ENCODE results near the gene RBCK1.

The RBCK1 gene

GRCh38 chr20:397432-398237 lies 10.5 kb upstream of the RBCK1 start:
- no peak for TF ChIP-seq CTCF (IDR thresholded peaks at IDR 0.05; ENCODE audit: low read depth, low read length)

GRCh38 chr20:399182-399707 lies 8.9 kb upstream of the RBCK1 start:
- H3K4me3 ChIP-seq (ENCODE audit: low read depth, low read length), result no peak overlapping the region
- no peak for TF ChIP-seq CTCF (IDR thresholded peaks at IDR 0.05; ENCODE audit: low read depth, low read length)

More at GRCh38 chr20:397432-398237, 10.5 kb upstream of the RBCK1 start:
- H3K4me3 ChIP-seq (ENCODE audit: low read depth, low read length), result no peak overlapping the region

GRCh38 chr20:400128-400453 lies 8.0 kb upstream of the RBCK1 start:
- H3K4me3 ChIP-seq (ENCODE audit: low read depth, low read length), result no peak overlapping the region
- TF ChIP-seq CTCF (IDR thresholded peaks at IDR 0.05; ENCODE audit: low read depth, low read length), result no peak

GRCh38 chr20:400454-401275 lies 7.4 kb upstream of the RBCK1 start:
- TF ChIP-seq CTCF (IDR thresholded peaks at IDR 0.05; ENCODE audit: low read depth, low read length), result no peak
- H3K4me3 ChIP-seq (ENCODE audit: low read depth, low read length), result no peak overlapping the region

GRCh38 chr20:401682-402495 lies 6.2 kb upstream of the RBCK1 start:
- TF ChIP-seq CTCF (IDR thresholded peaks at IDR 0.05; ENCODE audit: low read depth, low read length), result no peak
- no peak overlapping the region for H3K4me3 ChIP-seq (ENCODE audit: low read depth, low read length)

GRCh38 chr20:402496-402885 lies 5.6 kb upstream of the RBCK1 start:
- no peak overlapping the region for H3K4me3 ChIP-seq (ENCODE audit: low read depth, low read length)
- TF ChIP-seq CTCF (IDR thresholded peaks at IDR 0.05; ENCODE audit: low read depth, low read length), result no peak

All from WI38 (cell line).